H1 (cell line): ENCODE measurements around the gene UIMC1. TPM values are rescaled to one million over a fixed set of nuclear protein-coding genes. Genes with fewer than 3 reads are reported as not detected.

Experiments
- CTCF ChIA-PET: fragments of 300-600 bp; sonication (Branson Sonifier 250); formaldehyde crosslinking; loops from one replicate; lab custom pipeline; 2021; ENCODE audit not compliant: partially characterized antibody; lab: Charles Lee
- POLR2A ChIA-PET: fragments of 300-600 bp; sonication (Branson Sonifier 250); formaldehyde crosslinking; loops from one replicate; lab custom pipeline; 2021; ENCODE audit warnings: inconsistent platforms; ENCODE audit not compliant: partially characterized antibody; lab: Charles Lee
- DNase-seq, 2 experiments: peaks; one replicate each; pipeline versions ENCODE4 v3.0.0 to v3.0.0-alpha.2; 2010 to 2022; ENCODE audit warnings: low spot score in 2 of 2, low read depth in 1 of 2, mixed read lengths in 1 of 2
- FAIRE-seq: peaks from 2 replicates; lab custom pipeline; 2011; peaks lifted over from hg19 to GRCh38; lab: Jason Lieb, UNC
- H2AFZ ChIP-seq: 2 replicates; pipeline ENCODE4 v1.8.1; 2012; ENCODE audit warnings: low read length, inconsistent platforms
- H2AK5ac ChIP-seq: 2 replicates; pipeline ENCODE4 v1.6.1; 2013; ENCODE audit warnings: low read depth, low read length
- H2BK120ac ChIP-seq: replicated peaks from 2 replicates; pipeline ENCODE3; 2013; ENCODE audit warnings: low read depth, low read length, inconsistent platforms
- H2BK12ac ChIP-seq: 2 replicates; pipeline ENCODE4 v1.6.1; 2013; ENCODE audit warnings: low read depth, low read length
- H2BK15ac ChIP-seq: 2 replicates; pipeline ENCODE4 v1.6.1; 2013; ENCODE audit warnings: low read length
- H2BK20ac ChIP-seq: 2 replicates; pipeline ENCODE4 v1.6.1; 2013; ENCODE audit warnings: low read length
- H2BK5ac ChIP-seq: 2 replicates; pipeline ENCODE4 v1.6.1; 2013; ENCODE audit warnings: low read depth, low read length
- H3K14ac ChIP-seq: 2 replicates; pipeline ENCODE4 v1.6.1; 2013; ENCODE audit warnings: inconsistent platforms; ENCODE audit not compliant: insufficient read length
- H3K18ac ChIP-seq: 2 replicates; pipeline ENCODE4 v1.6.1; 2013; ENCODE audit warnings: low read length; ENCODE audit errors: extremely low read depth
- H3K23ac ChIP-seq: 2 replicates; pipeline ENCODE4 v1.6.1; 2013; ENCODE audit warnings: inconsistent platforms; ENCODE audit not compliant: insufficient read length
- H3K23me2 ChIP-seq: 2 replicates; pipeline ENCODE4 v1.6.1; 2013; ENCODE audit warnings: low read depth, low read length
- H3K27ac ChIP-seq: 2 replicates; pipeline ENCODE4 v1.6.1; 2011; ENCODE audit warnings: low read depth, low read length, inconsistent platforms
- H3K27me3 ChIP-seq, 4 experiments: replicated peaks in 1 of 4; 1 replicate in 1 of 4; 2 replicates in 3 of 4; pipeline versions ENCODE4 v1.6.1 to v1.8.1; 2011 to 2013; ENCODE audit warnings: low read length in 3 of 4, mild to moderate bottlenecking in 3 of 4, inconsistent platforms in 2 of 4, mixed read lengths in 2 of 4, moderate library complexity in 1 of 4; ENCODE audit not compliant: control insufficient read depth in 3 of 4, insufficient read depth in 3 of 4; ENCODE audit errors: extremely low read depth in 1 of 4
- H3K36me3 ChIP-seq, 4 experiments: 2 replicates each; pipeline versions ENCODE4 v1.6.1 to v1.8.1; 2011 to 2013; ENCODE audit warnings: mild to moderate bottlenecking in 4 of 4, low read length in 3 of 4, moderate library complexity in 2 of 4, control low read depth in 1 of 4, inconsistent platforms in 1 of 4; ENCODE audit not compliant: insufficient read depth in 4 of 4, control insufficient read depth in 2 of 4
- H3K4ac ChIP-seq: replicated peaks from 2 replicates; pipeline ENCODE3; 2013; ENCODE audit warnings: low read length, low read depth, mixed read lengths, inconsistent platforms; ENCODE audit not compliant: insufficient read length
- H3K4me1 ChIP-seq, 4 experiments: replicated peaks in 1 of 4; 1 replicate in 1 of 4; 2 replicates in 3 of 4; pipeline versions ENCODE4 v1.6.1 to v1.8.1; 2011 to 2013; ENCODE audit warnings: low read length in 3 of 4, inconsistent platforms in 2 of 4, mixed read lengths in 1 of 4; ENCODE audit not compliant: insufficient read depth in 4 of 4, control insufficient read depth in 3 of 4
- H3K4me2 ChIP-seq, 2 experiments: 2 replicates each; pipeline versions ENCODE4 v1.6.1 to v1.8.1; 2011 to 2013; ENCODE audit warnings: low read depth in 2 of 2, low read length in 2 of 2, control low read depth in 1 of 2, inconsistent platforms in 1 of 2, mild to moderate bottlenecking in 1 of 2; ENCODE audit not compliant: insufficient read depth in 1 of 2
- H3K4me3 ChIP-seq, 4 experiments: fragments of 200-600, 300-600 bp in 1 of 4; sonication (generic), shearing (Covaris generic), sonication (Bioruptor Twin) in 1 of 4; 2 replicates each; pipeline versions ENCODE4 v1.5.1 to v1.8.1; 2011 to 2016; ENCODE audit warnings: low read length in 4 of 4, low read depth in 3 of 4, control low read depth in 2 of 4, inconsistent platforms in 2 of 4, mild to moderate bottlenecking in 2 of 4, mixed read lengths in 1 of 4, moderate library complexity in 1 of 4; ENCODE audit not compliant: insufficient read depth in 2 of 4; ENCODE audit errors: extremely low read depth in 1 of 4
- H3K56ac ChIP-seq: replicated peaks from 2 replicates; pipeline ENCODE3; 2013; ENCODE audit warnings: low read depth, mild to moderate bottlenecking, mixed read lengths, low read length, inconsistent platforms; ENCODE audit not compliant: insufficient read length
- H3K79me1 ChIP-seq: 2 replicates; pipeline ENCODE4 v1.6.1; 2013; ENCODE audit warnings: low read depth, low read length, control low read depth
- H3K79me2 ChIP-seq, 2 experiments: 2 replicates each; pipeline versions ENCODE4 v1.6.1 to v1.8.1; 2012 to 2013; ENCODE audit warnings: low read length in 2 of 2, mild to moderate bottlenecking in 2 of 2, inconsistent platforms in 1 of 2; ENCODE audit not compliant: insufficient read depth in 2 of 2, control insufficient read depth in 1 of 2
- H3K9ac ChIP-seq, 4 experiments: replicated peaks in 1 of 4; 1 replicate in 1 of 4; 2 replicates in 3 of 4; pipeline versions ENCODE4 v1.6.1 to v1.8.1; 2011 to 2013; ENCODE audit warnings: low read depth in 3 of 4, low read length in 3 of 4, control low read depth in 2 of 4, mild to moderate bottlenecking in 2 of 4, moderate library complexity in 2 of 4, inconsistent platforms in 1 of 4; ENCODE audit errors: extremely low read depth in 1 of 4
- H3K9me3 ChIP-seq, 2 experiments: 2 replicates each; pipeline versions ENCODE4 v1.6.1 to v1.8.1; 2012 to 2013; ENCODE audit warnings: mild to moderate bottlenecking in 2 of 2, moderate library complexity in 2 of 2, control low read depth in 1 of 2, inconsistent platforms in 1 of 2, low read depth in 1 of 2, low read length in 1 of 2, mixed read lengths in 1 of 2; ENCODE audit not compliant: insufficient read depth in 2 of 2
- H4K20me1 ChIP-seq, 2 experiments: replicated peaks in 1 of 2; 2 replicates each; pipeline versions ENCODE3 to v1.8.1; 2011 to 2013; ENCODE audit warnings: inconsistent platforms in 2 of 2, low read length in 2 of 2, mild to moderate bottlenecking in 1 of 2; ENCODE audit not compliant: insufficient read depth in 2 of 2, control insufficient read depth in 1 of 2
- H4K5ac ChIP-seq: 2 replicates; pipeline ENCODE4 v1.6.1; 2013; ENCODE audit warnings: low read length, low read depth, mixed read lengths, inconsistent platforms; ENCODE audit not compliant: insufficient read length
- H4K8ac ChIP-seq: 2 replicates; pipeline ENCODE4 v1.8.0; 2013; ENCODE audit warnings: mild to moderate bottlenecking, moderate library complexity, low read length, inconsistent platforms; ENCODE audit not compliant: insufficient read depth; ENCODE audit errors: extremely low read depth
- H4K91ac ChIP-seq: replicated peaks from 2 replicates; pipeline ENCODE3; 2013; ENCODE audit warnings: low read length, mixed read lengths, inconsistent platforms; ENCODE audit not compliant: insufficient read length
- CBX5 ChIP-seq: fragments of 300-800, 300-1000 bp; sonication (generic); IDR thresholded peaks from 2 replicates; pipeline ENCODE4 v1.7.1; 2016; ENCODE audit warnings: antibody characterized with exemption, low read length, low read depth
- CEBPB ChIP-seq: IDR thresholded peaks from 2 replicates; pipeline ENCODE4 v1.6.1; 2012; ENCODE audit warnings: low read depth, low read length
- CHD1 ChIP-seq: IDR thresholded peaks from 2 replicates; pipeline ENCODE4 v1.6.1; 2012; ENCODE audit warnings: low read depth, low read length, improper control_type of control experiment
- CHD2 ChIP-seq: IDR thresholded peaks from 2 replicates; pipeline ENCODE4 v1.6.1; 2012; ENCODE audit warnings: low read length, improper control_type of control experiment
- HDAC2 ChIP-seq, 2 experiments: fragments of 300-600 bp in 1 of 2; sonication (generic) in 1 of 2; IDR thresholded peaks; 2 replicates each; pipeline ENCODE4 v1.6.1; 2011 to 2012; ENCODE audit warnings: low read depth in 2 of 2, low read length in 2 of 2, mild to moderate bottlenecking in 2 of 2, moderate library complexity in 2 of 2, borderline replicate concordance in 1 of 2, inconsistent platforms in 1 of 2
- KDM1A ChIP-seq: fragments of 200-600, 300-600 bp; sonication (generic); IDR thresholded peaks from 2 replicates; pipeline ENCODE4 v1.7.1; 2016; ENCODE audit warnings: mild to moderate bottlenecking, low read length, borderline replicate concordance
- PHF8 ChIP-seq: fragments of 200-600 bp; sonication (generic); conservative IDR thresholded peaks from 2 replicates; pipeline ENCODE4 v1.7.1; 2012; ENCODE audit warnings: low read depth, mild to moderate bottlenecking, inconsistent platforms, low read length, moderate library complexity
- POLR2AphosphoS5 ChIP-seq: IDR thresholded peaks from 2 replicates; pipeline ENCODE4 v1.6.1; 2011; ENCODE audit warnings: low read depth, low read length
- SIX5 ChIP-seq: IDR thresholded peaks from 2 replicates; pipeline ENCODE4 v1.6.1; 2011; ENCODE audit warnings: mild to moderate bottlenecking, low read depth, low read length
- SP1 ChIP-seq: IDR thresholded peaks from 2 replicates; pipeline ENCODE4 v1.6.1; 2011; ENCODE audit warnings: low read depth, low read length
- SP4 ChIP-seq: IDR thresholded peaks from 2 replicates; pipeline ENCODE4 v1.6.1; 2012; ENCODE audit warnings: low read length, inconsistent platforms
- TAF7 ChIP-seq: optimal IDR thresholded peaks from 2 replicates; pipeline ENCODE3; 2011; ENCODE audit warnings: low read depth, mild to moderate bottlenecking, inconsistent platforms, low read length, moderate library complexity, borderline replicate concordance
- WGBS, 2 experiments: shearing (Covaris generic) in 1 of 2; methylation state at CpG; one replicate each; pipeline versions ENCODE4 v1.1.6 to v1.1.7; 2013 to 2015; ENCODE audit warnings: low lambda C conversion rate in 2 of 2, mixed read lengths in 2 of 2, inconsistent platforms in 1 of 2, low coverage in 1 of 2, missing lambda C conversion rate in 1 of 2; ENCODE audit not compliant: insufficient replicate concordance in 2 of 2, insufficient coverage in 1 of 2, insufficient read length in 1 of 2; ENCODE audit errors: extremely low coverage in 1 of 2, missing lambda C conversion rate in 1 of 2; 5-methylcytosine and 5-hydroxymethylcytosine counted together
- polyA plus RNA-seq, 7 experiments: library from polyadenylated mRNA; depleted of rRNA in 3 of 7; stranded (reverse) in 5 of 7; unstranded in 2 of 7; fragments of >200 nt in 5 of 7; fragments of 200-250 nt in 2 of 7; gene quantifications; 1 replicate in 5 of 7; 2 replicates in 1 of 7; 4 replicates in 1 of 7; pipeline versions ENCODE4 v1.2.1 to v1.2.3, GENCODE V29; 2011 to 2013; ENCODE audit warnings: missing spikeins in 2 of 7, mixed read lengths in 2 of 7
- total RNA-seq: library from RNA; stranded (reverse); fragmentation: NEBNext Ultra II Directional; extraction: Animal tissue kit (Norgen Biotek cat#: 25700); gene quantifications from 2 replicates; pipeline ENCODE4 v1.2.1, GENCODE V29; 2021

The UIMC1 gene
- total and polyA plus RNA-seq, 2 of the 8 experiments (the other 6 are each of a cell fraction or from before 2014, with no cell fraction given): 12.8 to 43.7 TPM

DNA sequence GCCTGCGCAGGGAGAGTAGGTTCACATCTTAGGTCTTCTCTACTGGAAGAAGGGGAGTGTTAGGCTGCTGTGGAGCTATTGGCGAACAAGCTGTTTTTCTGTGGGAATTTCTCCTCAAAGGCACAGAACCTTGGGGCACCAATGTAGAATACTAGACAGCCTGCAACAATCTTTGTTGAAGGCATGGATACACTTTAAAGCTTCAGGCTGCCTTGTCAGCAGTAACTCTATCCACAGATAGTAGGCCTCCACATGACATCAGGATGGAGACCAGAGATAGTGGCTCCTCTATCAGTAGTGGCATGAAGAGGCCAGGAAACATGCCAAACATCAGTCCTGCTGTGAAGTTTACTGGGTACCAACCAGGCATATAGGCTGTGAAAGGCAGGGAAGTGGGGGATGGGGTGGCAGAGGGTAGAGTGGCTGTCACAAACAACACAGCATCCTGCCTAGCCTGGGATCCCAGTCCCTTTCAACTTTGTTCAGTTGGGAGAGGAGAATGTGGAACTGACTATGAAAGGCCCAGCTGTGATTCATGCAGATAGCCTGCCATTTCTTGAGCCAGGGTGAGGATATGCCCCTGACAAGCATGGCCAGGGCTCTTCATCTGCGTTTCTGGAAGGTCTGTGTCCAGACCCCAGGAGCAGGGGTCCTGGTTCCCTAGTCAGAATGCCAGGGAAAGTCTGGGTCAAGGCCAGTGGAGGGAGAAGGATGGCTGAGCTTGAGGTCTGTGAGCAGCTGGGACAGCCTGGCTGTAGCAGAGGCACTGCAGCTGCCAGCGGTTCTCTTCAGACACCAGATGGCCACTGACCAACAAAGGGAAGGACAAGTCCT is 106.4 kb downstream of the UIMC1 start:
- no peak overlapping the region for H4K91ac ChIP-seq
- no peak overlapping the region for H3K23ac ChIP-seq
- no peak overlapping the region for H3K4me2 ChIP-seq
- H2AK5ac ChIP-seq: 0 out of 2 replicates have a peak overlapping the region, but pooled peaks have one; percentile 29
- no peak overlapping the region for H3K4ac ChIP-seq
- peaks cover 0 to 6% (median 3%) of the 10 kb centered on the region in 4 experiments; a peak in 5 of 7 replicates for H3K4me1 ChIP-seq
- no peak overlapping the region for H4K8ac ChIP-seq
- CTCF ChIA-PET: interaction anchor here (0.6 to 4.0 kb wide), 17 partner anchors 12 to 243 kb away, joined by 3 to 21 read pairs (median 5); no protein-coding TSS in a partner anchor
- H2AFZ ChIP-seq: no peak overlapping the region
- no peak overlapping the region for H3K14ac ChIP-seq
- no peak overlapping the region for H2BK120ac ChIP-seq
- DNase-seq: no peak
- 85% methylated on average over 4 of the region's 4 CpGs; no CpG with 5 or more reads in 1 of the 2 experiments for WGBS, 2 experiments
- H3K56ac ChIP-seq: no peak overlapping the region
- no peaks in the 10 kb centered on the region for H4K20me1 ChIP-seq
- H3K9me3 ChIP-seq: no peaks in the 10 kb centered on the region
- FAIRE-seq: no peak
- H3K9ac ChIP-seq: no peak overlapping the region
- H2BK12ac ChIP-seq: 0 out of 2 replicates have a peak overlapping the region, but pooled peaks have one; percentile 50
- no peak overlapping the region for H2BK20ac ChIP-seq
- H3K79me2 ChIP-seq: no peaks in the 10 kb centered on the region
- no peak overlapping the region for H2BK15ac ChIP-seq
- H3K27me3 ChIP-seq: no peaks in the 10 kb centered on the region
- H3K36me3 ChIP-seq: peaks cover 10 to 23% (median 17%) of the 10 kb centered on the region in 4 experiments; a peak in 7 of 8 replicates
- H4K5ac ChIP-seq: no peak overlapping the region
- H3K27ac ChIP-seq: peak overlapping the region; percentile 29; the same call in 1 of the 2 replicates
- POLR2A ChIA-PET: interaction anchor here (0.7 to 1.5 kb wide), 8 partner anchors 9 to 241 kb away, joined by 3 to 5 read pairs (median 3); no protein-coding TSS in a partner anchor
- H3K4me3 ChIP-seq: no peak overlapping the region
- H3K79me1 ChIP-seq: no peaks in the 10 kb centered on the region
- no peak overlapping the region for H2BK5ac ChIP-seq
- H3K23me2 ChIP-seq: no peaks in the 10 kb centered on the region
- H3K18ac ChIP-seq: no peak overlapping the region
- TF ChIP-seq POLR2AphosphoS5: no peak
- TF ChIP-seq SIX5: no peak
- no peak for TF ChIP-seq KDM1A
- no peak for TF ChIP-seq PHF8
- no peak for TF ChIP-seq CHD1
- no peak for TF ChIP-seq SP4
- TF ChIP-seq CHD2: no peak
- TF ChIP-seq CEBPB: no peak
- no peak for TF ChIP-seq CBX5
- TF ChIP-seq HDAC2 (IDR thresholded peaks at IDR 0.05; ENCODE audit: borderline replicate concordance in 1 of 2, low read depth in 2 of 2, low read length in 2 of 2): no peak
- no peak for TF ChIP-seq TAF7
- no peak for TF ChIP-seq SP1
